Measurements from ENCODE around the gene RRP1B. TPM values are rescaled to one million over a fixed set of nuclear protein-coding genes. Genes with fewer than 3 reads are reported as not detected.

Gene RRP1B
- total and polyA plus RNA-seq, 9 of the 15 experiments (the other 6 are each of a cell fraction or from before 2014, with no cell fraction given): 6.8 to 66.6 (median 41.9) TPM

DNA sequence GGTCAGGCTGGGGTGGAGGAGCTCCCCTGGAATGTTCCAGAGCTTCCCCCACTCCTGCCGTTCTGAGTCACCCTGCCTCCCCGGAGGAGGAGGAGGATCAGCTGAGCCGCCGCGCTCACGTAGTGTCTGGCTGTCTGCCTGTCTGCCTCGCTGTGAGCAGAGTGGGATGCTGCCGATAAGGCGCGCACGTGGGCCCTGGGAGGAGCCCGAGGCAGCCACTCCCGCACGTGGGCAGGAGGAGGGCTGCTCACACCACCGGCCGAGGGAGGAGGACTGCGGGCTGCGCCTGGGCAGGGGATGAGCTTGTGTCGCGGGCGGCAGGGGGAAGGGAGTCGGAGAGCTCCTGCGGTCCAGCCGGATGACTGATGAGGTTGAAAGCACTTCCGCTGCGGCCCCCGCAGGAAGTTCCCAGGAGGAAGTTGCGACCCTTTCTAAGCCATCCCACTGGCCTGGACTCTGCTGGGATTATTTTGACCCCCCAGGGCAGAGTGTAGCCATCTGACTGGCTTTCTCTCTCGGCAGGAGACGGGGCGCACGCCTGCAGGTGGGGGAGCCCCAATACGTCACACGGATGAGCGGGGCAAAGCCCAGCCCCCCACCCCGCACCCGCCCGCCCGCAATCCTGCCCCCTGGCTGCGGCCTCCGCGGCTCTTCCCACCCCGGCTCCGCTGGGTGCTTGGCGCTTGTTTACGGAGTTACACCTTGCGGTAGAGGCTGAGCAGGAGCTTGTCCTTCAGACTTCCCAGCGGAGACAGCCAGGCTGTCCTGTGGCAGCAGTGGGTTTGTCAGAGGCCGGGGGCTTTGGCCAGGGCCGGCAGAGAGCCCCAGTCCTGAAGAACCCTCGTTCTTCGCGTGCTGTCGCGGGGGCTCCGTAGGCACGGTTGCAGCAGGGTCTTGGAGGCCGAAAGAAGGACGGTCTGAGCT is 69.4 kb downstream of the RRP1B start (continued):
- TF ChIP-seq, protein P1, sequence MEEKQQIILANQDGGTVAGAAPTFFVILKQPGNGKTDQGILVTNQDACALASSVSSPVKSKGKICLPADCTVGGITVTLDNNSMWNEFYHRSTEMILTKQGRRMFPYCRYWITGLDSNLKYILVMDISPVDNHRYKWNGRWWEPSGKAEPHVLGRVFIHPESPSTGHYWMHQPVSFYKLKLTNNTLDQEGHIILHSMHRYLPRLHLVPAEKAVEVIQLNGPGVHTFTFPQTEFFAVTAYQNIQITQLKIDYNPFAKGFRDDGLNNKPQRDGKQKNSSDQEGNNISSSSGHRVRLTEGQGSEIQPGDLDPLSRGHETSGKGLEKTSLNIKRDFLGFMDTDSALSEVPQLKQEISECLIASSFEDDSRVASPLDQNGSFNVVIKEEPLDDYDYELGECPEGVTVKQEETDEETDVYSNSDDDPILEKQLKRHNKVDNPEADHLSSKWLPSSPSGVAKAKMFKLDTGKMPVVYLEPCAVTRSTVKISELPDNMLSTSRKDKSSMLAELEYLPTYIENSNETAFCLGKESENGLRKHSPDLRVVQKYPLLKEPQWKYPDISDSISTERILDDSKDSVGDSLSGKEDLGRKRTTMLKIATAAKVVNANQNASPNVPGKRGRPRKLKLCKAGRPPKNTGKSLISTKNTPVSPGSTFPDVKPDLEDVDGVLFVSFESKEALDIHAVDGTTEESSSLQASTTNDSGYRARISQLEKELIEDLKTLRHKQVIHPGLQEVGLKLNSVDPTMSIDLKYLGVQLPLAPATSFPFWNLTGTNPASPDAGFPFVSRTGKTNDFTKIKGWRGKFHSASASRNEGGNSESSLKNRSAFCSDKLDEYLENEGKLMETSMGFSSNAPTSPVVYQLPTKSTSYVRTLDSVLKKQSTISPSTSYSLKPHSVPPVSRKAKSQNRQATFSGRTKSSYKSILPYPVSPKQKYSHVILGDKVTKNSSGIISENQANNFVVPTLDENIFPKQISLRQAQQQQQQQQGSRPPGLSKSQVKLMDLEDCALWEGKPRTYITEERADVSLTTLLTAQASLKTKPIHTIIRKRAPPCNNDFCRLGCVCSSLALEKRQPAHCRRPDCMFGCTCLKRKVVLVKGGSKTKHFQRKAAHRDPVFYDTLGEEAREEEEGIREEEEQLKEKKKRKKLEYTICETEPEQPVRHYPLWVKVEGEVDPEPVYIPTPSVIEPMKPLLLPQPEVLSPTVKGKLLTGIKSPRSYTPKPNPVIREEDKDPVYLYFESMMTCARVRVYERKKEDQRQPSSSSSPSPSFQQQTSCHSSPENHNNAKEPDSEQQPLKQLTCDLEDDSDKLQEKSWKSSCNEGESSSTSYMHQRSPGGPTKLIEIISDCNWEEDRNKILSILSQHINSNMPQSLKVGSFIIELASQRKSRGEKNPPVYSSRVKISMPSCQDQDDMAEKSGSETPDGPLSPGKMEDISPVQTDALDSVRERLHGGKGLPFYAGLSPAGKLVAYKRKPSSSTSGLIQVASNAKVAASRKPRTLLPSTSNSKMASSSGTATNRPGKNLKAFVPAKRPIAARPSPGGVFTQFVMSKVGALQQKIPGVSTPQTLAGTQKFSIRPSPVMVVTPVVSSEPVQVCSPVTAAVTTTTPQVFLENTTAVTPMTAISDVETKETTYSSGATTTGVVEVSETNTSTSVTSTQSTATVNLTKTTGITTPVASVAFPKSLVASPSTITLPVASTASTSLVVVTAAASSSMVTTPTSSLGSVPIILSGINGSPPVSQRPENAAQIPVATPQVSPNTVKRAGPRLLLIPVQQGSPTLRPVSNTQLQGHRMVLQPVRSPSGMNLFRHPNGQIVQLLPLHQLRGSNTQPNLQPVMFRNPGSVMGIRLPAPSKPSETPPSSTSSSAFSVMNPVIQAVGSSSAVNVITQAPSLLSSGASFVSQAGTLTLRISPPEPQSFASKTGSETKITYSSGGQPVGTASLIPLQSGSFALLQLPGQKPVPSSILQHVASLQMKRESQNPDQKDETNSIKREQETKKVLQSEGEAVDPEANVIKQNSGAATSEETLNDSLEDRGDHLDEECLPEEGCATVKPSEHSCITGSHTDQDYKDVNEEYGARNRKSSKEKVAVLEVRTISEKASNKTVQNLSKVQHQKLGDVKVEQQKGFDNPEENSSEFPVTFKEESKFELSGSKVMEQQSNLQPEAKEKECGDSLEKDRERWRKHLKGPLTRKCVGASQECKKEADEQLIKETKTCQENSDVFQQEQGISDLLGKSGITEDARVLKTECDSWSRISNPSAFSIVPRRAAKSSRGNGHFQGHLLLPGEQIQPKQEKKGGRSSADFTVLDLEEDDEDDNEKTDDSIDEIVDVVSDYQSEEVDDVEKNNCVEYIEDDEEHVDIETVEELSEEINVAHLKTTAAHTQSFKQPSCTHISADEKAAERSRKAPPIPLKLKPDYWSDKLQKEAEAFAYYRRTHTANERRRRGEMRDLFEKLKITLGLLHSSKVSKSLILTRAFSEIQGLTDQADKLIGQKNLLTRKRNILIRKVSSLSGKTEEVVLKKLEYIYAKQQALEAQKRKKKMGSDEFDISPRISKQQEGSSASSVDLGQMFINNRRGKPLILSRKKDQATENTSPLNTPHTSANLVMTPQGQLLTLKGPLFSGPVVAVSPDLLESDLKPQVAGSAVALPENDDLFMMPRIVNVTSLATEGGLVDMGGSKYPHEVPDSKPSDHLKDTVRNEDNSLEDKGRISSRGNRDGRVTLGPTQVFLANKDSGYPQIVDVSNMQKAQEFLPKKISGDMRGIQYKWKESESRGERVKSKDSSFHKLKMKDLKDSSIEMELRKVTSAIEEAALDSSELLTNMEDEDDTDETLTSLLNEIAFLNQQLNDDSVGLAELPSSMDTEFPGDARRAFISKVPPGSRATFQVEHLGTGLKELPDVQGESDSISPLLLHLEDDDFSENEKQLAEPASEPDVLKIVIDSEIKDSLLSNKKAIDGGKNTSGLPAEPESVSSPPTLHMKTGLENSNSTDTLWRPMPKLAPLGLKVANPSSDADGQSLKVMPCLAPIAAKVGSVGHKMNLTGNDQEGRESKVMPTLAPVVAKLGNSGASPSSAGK (IDR thresholded peaks at IDR 0.05): peak; percentile 96
- no peak for TF ChIP-seq ZNF239 (CRISPR knock-in tag; IDR thresholded peaks at IDR 0.05)
- TF ChIP-seq, protein P2, sequence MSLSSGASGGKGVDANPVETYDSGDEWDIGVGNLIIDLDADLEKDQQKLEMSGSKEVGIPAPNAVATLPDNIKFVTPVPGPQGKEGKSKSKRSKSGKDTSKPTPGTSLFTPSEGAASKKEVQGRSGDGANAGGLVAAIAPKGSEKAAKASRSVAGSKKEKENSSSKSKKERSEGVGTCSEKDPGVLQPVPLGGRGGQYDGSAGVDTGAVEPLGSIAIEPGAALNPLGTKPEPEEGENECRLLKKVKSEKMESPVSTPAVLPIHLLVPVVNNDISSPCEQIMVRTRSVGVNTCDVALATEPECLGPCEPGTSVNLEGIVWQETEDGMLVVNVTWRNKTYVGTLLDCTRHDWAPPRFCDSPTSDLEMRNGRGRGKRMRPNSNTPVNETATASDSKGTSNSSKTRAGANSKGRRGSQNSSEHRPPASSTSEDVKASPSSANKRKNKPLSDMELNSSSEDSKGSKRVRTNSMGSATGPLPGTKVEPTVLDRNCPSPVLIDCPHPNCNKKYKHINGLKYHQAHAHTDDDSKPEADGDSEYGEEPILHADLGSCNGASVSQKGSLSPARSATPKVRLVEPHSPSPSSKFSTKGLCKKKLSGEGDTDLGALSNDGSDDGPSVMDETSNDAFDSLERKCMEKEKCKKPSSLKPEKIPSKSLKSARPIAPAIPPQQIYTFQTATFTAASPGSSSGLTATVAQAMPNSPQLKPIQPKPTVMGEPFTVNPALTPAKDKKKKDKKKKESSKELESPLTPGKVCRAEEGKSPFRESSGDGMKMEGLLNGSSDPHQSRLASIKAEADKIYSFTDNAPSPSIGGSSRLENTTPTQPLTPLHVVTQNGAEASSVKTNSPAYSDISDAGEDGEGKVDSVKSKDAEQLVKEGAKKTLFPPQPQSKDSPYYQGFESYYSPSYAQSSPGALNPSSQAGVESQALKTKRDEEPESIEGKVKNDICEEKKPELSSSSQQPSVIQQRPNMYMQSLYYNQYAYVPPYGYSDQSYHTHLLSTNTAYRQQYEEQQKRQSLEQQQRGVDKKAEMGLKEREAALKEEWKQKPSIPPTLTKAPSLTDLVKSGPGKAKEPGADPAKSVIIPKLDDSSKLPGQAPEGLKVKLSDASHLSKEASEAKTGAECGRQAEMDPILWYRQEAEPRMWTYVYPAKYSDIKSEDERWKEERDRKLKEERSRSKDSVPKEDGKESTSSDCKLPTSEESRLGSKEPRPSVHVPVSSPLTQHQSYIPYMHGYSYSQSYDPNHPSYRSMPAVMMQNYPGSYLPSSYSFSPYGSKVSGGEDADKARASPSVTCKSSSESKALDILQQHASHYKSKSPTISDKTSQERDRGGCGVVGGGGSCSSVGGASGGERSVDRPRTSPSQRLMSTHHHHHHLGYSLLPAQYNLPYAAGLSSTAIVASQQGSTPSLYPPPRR (CRISPR knock-in tag; IDR thresholded peaks at IDR 0.05; ENCODE audit: borderline replicate concordance): peak; percentile 95; the same call in 1 of the 2 replicates
- TF ChIP-seq SRSF3 (IDR thresholded peaks at IDR 0.05; ENCODE audit: insufficient read depth, low read length): no peak
- peak; percentile 97 for TF ChIP-seq GABPA (tag; conservative IDR thresholded peaks at IDR 0.05; ENCODE audit: low read depth)
- TF ChIP-seq, protein P3, sequence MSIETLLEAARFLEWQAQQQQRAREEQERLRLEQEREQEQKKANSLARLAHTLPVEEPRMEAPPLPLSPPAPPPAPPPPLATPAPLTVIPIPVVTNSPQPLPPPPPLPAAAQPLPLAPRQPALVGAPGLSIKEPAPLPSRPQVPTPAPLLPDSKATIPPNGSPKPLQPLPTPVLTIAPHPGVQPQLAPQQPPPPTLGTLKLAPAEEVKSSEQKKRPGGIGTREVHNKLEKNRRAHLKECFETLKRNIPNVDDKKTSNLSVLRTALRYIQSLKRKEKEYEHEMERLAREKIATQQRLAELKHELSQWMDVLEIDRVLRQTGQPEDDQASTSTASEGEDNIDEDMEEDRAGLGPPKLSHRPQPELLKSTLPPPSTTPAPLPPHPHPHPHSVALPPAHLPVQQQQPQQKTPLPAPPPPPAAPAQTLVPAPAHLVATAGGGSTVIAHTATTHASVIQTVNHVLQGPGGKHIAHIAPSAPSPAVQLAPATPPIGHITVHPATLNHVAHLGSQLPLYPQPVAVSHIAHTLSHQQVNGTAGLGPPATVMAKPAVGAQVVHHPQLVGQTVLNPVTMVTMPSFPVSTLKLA (conservative IDR thresholded peaks at IDR 0.05): peak; percentile 100
- peak; percentile 49; the same call in 1 of the 2 replicates for TF ChIP-seq ZNF668 (CRISPR knock-in tag; IDR thresholded peaks at IDR 0.05)

Measured in K562 (cell line).